GM20000 (cell line): ENCODE data around the gene COL18A1.
"Not testable (repeated sequence)": the region's sequence is repeated elsewhere in the genome, so short reads cannot be mapped to it uniquely, and the experiment has no call there.

Experiments
- DNase-seq: peaks from one replicate; pipeline ENCODE4 v3.0.0; 2012; ENCODE audit warnings: low spot score
- TF ChIP-seq, protein P1 (sequence below): IDR thresholded peaks from 2 replicates; pipeline ENCODE4 v1.5.1; 2012; ENCODE audit warnings: mild to moderate bottlenecking, control low read depth; ENCODE audit errors: extremely low read depth, missing control alignments

Gene COL18A1

GRCh38 chr21:45529785-45530422, 124.9 kb downstream of the COL18A1 start:
- no peak for DNase-seq

DNA sequence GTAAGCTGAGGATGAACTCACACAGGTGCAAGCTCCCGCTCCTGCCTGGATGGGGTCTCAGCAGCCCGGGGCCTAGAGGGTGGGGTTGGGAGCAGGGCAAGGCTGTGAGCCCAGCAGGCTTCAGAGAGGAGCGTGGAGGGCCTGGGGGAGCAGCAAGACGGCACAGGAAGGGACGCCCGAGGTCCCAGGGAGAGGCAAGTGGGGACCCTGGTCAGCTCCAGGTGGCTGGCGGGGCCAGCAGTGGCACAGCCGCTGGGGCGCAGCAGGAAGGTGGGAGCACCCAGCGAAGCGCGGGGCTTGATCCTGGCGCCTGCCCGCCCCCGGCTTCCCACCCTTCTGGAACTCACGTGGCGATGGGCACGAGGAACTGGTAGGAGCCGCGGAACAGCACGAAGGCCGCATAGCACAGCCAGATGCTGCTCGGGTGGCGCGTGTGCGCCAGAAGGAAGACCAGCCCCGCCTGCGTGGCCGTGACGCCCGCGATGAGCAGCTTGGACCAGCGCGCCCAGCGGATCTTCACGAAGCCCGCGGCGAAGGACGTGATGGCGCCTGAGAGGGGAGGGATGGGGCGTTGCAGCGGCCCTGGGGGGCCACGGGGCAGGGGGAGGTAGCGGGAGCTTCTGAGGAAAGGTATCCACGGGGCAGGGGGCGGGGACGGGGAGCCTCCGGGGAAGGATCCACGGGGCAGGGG, 125.6 kb downstream of the COL18A1 start:
- TF ChIP-seq, protein P1, sequence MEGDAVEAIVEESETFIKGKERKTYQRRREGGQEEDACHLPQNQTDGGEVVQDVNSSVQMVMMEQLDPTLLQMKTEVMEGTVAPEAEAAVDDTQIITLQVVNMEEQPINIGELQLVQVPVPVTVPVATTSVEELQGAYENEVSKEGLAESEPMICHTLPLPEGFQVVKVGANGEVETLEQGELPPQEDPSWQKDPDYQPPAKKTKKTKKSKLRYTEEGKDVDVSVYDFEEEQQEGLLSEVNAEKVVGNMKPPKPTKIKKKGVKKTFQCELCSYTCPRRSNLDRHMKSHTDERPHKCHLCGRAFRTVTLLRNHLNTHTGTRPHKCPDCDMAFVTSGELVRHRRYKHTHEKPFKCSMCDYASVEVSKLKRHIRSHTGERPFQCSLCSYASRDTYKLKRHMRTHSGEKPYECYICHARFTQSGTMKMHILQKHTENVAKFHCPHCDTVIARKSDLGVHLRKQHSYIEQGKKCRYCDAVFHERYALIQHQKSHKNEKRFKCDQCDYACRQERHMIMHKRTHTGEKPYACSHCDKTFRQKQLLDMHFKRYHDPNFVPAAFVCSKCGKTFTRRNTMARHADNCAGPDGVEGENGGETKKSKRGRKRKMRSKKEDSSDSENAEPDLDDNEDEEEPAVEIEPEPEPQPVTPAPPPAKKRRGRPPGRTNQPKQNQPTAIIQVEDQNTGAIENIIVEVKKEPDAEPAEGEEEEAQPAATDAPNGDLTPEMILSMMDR: no peak
- DNase-seq: no peak

More at GRCh38 chr21:45529785-45530422, 124.9 kb downstream of the COL18A1 start:
- TF ChIP-seq, protein P1: no peak

- not testable (repeated sequence) for DNase-seq
These were observed 126.1 kb downstream of the COL18A1 start for GRCh38 chr21:45531114-45531392.

DNA sequence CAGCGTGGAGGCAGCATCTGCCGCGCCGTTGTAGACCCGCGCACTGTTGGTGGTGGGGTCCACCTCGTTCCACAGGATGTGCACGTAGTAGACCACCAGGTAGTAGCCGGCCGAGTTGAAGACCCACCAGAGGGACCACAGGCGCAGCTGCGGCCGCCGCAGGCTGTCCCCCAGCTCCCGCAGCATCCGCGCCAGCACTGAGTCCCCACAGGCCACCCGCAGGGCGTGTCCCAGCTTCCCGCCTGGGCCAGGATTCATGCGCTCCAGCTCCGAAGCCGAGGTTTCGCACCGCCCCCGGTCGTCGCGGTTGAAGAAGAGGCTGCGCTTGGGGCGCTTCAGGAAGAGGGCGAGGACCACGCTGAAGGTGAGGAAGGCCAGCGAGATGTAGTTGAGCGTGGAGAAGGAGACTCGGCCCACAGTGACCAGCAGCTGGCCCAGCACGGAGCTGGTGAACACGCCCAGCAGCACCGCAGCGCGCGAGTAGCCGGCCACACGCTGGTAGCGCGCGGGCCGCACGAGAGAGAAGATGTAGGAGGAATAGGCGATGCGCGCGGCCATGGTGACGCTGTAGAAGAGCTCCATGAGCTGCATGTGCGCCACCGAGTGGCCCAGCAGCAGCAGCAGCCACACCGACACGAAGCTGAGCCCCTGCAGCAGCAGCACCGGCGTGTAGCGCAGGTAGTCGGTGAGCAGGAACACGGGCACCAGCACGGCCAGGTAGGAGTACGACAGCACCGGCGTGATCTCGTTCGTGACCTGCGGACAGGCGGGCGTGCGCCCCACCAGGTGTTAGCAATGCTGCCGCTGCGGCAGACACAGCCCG, 126.6 kb downstream of the COL18A1 start:
- no peak for DNase-seq
- TF ChIP-seq, protein P1: no peak

DNA sequence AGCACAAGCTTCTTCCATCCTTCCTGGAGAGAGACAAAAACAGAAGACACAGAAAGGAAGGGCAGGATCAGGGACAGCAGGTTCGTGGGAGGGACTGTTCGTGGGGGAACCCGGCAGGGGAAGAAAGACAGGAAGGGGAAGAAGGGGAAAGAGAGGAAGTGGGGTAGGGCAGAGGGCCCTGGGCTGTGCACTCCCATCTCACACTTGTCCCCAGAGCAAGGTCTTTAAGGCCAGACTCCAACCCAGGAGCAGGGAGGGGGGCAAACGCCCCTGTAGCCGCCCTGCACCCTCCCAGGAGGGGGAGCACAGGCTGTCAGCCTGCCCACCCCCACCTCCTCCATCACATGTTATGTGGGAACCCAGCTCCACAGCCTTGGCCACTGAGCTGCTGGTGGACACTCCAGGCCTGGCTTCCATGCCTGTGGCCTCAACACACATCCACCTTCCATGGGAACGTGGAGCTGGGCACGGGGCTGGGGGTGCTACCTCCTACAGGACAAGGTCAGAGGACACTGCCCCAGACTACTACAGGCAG, 127.9 kb downstream of the COL18A1 start:
- no peak for DNase-seq
- TF ChIP-seq, protein P1: no peak

DNA sequence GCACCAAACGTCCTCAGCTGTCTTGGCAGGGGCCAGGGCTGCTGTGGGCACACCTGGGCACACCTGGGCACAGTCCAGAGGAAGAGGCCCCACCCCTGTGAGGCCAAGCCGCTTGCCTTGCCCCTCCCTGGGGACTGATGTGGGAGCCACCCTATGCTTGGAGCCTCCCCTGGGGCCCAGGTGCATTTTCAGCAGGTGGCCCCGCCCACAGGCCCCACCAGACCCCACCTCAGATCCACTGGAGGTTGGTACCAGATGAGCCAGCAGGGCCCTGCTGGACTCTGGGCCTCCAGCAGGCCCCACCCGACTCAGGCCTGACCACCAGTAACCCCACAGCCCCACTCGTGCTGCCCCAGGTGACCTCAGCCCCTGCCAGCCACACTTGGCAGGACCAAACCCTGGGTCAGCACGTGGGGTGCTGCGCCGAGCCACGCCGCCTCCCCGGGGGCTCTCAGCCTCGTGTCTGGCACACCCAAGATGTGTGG, 128.4 kb downstream of the COL18A1 start:
- TF ChIP-seq, protein P1: no peak
- DNase-seq: no peak

- TF ChIP-seq, protein P1: no peak
- DNase-seq: no peak
These were observed 129.1 kb downstream of the COL18A1 start for GRCh38 chr21:45533846-45534635.
